ENCODE data around the gene AGPAT3.
A peak's percentile ranks its signal among the peaks of the same experiment; 100 is the strongest.

Gene AGPAT3

DNA sequence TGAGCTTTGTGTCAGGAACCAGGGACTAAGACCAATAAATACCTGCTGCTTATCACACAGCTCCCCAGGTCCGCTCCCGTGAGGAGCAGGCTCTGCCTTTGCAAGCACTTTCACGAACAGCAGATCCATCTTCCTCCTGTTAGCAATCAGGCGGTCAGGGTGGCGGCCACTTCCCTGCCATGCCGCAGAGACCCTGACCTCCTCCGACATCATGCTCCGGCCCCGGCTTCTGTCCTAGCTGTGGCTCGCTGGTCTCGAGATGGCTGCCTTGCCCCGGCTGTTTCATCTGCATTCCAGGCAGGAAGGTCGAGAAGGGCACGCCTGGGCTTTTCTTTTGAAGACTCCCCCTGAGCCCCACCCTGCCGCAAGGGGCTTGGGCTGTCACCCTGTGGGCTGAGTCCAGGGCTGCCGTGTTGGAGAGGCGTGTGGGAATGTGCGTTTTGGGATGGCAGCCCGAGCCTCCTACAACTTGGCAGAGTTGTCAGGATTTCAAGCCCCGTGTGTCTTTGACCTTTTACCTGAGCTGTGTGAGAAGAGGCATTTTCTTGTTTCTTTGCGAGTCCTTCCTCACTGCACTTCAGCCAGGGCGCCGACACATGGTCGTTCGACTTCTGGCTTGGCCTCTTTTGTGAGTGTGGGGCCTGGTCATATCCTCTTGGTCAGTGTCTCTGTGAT, 59.5 kb downstream of the AGPAT3 start:
- no peak for DNase-seq (ENCODE audit: low read depth)

GRCh38 chr21:43925096-43925481, 60.1 kb downstream of the AGPAT3 start:
- DNase-seq (ENCODE audit: low read depth) = no peak

GRCh38 chr21:43925609-43926008, 60.6 kb downstream of the AGPAT3 start:
- DNase-seq (ENCODE audit: low read depth) = no peak

- DNase-seq (ENCODE audit: low read depth) = no peak
Measured at GRCh38 chr21:43926196-43926595, 61.2 kb downstream of the AGPAT3 start.

GRCh38 chr21:43927591-43928221, 62.7 kb downstream of the AGPAT3 start:
- DNase-seq (ENCODE audit: low read depth) = no peak

DNA sequence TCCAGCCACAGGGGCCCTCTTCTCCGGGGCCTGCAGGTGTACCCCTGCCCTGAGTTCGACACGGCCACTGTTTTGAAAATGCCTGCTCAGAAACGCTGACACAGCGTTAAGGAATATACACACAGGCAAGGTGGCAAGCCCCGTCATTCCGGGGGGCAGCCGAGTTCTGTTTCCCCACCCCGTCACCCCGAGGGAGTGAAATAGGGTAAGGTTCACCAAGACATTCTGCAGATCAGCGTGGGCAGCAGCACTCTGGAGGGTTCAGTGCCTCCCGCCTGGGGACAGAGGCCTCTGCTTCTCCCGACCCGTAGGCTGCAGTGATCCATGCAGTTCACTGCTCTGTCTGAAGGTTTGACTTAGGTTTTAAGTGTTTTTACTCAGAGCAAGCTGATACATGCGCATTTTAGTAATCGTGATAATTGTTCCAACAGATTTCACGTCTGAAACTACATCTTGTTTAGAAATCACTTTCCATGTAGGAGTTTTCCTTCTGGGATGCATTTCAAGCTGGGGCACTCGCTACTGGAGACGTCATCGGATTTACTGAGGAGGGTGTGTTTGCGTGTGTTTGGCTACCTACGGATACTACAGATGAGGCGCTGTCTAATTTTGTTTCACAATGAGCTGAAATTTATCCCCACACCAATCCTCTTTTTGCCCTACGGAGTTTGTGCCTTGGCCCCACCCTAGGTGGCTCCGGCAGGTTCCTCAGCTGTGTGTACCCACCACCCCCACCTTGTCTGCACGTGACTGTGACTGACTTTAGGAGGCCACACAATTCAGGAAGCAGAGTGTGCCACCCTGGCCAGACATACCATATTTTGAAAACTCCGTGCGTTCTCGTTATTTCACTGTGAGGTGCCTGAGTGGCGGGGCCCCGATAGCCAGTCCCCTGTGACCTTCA, 63.5 kb downstream of the AGPAT3 start:
- no peak for DNase-seq (ENCODE audit: low read depth)

- no peak for DNase-seq (ENCODE audit: low read depth)
Measured at GRCh38 chr21:43929217-43929971, 64.4 kb downstream of the AGPAT3 start.

DNA sequence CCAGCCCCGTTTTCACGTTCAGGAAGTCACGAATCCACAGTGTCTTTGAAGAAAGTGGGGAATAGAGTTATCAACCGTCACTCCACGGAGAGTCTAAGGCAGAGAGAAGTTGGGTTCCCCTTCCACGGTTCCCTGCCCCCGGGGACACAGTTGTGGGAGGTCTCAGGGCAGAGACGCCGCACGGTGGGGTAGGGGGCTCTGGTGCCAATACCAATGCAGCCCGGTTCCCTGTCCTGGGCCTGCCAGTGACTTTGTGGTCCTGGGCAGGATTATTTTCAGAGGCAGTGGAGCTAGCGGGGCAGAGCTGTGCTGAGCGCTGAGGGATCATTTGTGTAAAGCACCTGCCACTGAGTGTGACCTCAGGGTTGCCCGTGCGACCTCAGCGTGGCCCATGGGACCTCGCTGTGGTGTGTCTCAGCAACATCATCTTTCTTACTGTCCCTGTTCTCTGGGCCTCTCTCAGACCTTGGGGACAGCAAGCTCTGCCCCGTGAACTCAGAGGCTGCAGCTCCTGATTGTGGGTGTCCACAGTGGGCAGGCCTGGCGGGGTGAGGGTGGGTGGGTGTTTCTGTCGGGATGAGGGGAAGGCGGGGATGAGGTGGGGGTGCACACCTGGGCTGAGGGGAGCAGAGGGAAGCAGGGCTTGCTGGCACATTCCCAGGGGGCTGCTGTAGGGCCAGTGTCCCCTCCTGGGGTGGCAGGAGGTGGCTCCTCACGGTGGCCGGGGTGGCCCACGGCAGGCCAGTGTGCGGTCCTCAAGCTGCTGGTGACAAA, 65.2 kb downstream of the AGPAT3 start:
- DNase-seq (ENCODE audit: low read depth) = no peak

GRCh38 chr21:43930848-43931375, 65.9 kb downstream of the AGPAT3 start:
- DNase-seq (ENCODE audit: low read depth) = no peak

- no peak for DNase-seq (ENCODE audit: low read depth)
Measured at GRCh38 chr21:43931489-43931888, 66.5 kb downstream of the AGPAT3 start.

GRCh38 chr21:43932005-43932404, 67.0 kb downstream of the AGPAT3 start:
- DNase-seq (ENCODE audit: low read depth) = no peak

- no peak for DNase-seq (ENCODE audit: low read depth)
Measured at GRCh38 chr21:43933199-43933598, 68.2 kb downstream of the AGPAT3 start.

- no peak for DNase-seq (ENCODE audit: low read depth)
Measured at GRCh38 chr21:43933680-43934079, 68.7 kb downstream of the AGPAT3 start.

GRCh38 chr21:43934116-43934515, 69.1 kb downstream of the AGPAT3 start:
- no peak for DNase-seq (ENCODE audit: low read depth)

DNA sequence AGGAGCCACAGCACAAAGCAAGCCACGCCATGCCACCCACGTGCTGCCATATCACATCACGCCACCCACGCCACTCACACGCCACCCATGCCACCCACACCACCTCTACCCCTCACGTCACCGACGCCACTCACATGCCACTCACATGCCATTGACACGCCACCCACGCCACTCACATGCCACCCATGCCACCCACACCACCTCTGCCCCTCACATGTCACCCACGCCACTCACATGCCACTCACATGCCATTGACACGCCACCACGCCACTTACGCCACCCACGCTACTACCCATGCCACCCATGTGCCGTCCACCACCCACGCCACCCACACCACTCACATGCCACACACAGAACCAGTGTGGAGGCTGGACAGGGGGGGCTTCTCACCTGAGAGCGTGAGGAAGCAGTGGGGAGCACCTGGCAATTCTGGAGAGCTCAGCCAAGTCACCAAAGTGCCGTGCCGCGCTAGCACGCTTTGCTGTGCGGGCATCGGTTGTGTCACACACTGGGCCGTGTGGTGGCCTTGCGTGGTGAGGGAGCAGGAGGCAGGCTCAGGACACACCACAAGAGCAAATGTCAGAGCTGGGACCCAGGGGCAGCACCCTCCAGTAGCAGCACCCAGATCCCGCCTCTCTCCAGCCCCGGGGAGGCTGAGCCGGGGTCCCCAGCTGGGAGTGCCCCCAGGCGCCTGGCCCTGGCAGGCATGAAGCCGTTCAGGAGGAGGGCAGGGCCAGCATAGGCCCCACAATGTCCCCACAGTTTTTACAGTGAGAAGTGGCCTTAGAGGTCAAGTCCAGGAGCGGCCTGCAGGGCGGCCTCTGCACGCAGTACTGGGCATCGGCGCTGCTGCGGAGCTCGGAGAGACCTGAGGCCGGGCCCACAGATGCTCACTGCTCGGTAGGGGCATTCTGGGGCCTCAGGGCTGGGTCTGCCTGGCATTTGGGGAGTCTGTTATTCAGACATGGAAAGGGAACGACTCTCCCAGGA, 70.0 kb downstream of the AGPAT3 start:
- DNase-seq (ENCODE audit: low read depth) = no peak

DNA sequence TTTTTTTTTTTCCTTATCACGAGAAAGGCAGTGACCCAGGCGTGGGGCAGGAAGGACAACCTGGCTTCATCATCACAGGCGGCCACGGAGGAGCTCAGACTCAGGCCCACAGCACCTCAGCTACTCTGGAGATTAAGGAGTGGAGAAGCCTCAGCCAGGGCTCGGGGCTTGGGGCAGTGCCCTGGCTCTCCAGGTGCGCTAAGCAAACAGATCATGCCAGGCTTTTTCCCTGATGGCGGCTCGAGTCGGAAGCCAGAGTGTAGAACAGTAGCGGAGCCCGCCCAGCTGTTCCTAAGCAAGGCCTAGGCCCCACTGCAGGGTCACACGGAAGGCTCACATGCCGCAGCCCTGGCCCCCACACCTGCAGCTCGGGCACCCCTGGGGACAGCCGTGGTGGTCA, 70.7 kb downstream of the AGPAT3 start:
- DNase-seq (ENCODE audit: low read depth) = no peak

DNA sequence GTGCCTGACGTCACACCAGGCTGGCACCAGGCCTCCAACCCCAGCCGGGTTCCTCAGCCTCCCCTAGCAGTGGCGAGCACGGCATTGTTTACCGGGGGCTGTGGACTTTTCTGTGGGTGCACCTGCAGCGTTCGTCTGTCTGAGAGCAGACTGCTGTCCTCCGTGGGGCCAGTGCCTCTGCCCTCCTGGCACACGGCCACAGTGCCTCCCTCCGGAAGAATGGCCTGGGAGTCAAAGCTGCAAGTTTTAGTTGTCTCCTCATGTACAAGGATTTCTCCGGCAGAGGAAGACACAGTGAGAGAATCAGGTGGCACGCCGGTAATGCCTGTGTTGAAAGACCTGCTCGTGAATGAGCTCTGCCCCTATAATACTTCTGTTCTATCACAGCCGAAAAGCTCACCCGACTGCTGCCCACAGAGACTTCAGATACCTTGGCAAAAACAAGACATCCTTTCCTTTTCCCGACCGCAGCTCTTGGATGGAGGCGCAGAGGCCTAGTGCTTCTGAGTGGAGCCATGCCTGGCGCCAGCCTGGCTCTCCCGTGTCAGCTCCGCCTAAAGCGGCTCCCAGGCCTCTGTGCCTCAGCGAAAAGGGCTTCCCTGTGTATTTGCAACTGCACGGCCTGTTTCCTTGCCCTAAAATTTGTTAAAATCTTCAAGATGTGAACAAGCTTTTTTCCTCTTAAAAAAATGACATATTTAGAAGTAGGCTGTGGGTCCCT, 71.4 kb downstream of the AGPAT3 start:
- peak; percentile 11 for DNase-seq (ENCODE audit: low read depth)

GRCh38 chr21:43937051-43937832, 72.2 kb downstream of the AGPAT3 start:
- no peak for DNase-seq (ENCODE audit: low read depth)

Data from stromal cell of bone marrow (primary cell).